HUES64 (cell line): ENCODE results near the gene RIC3. TPM values are rescaled to one million over a fixed set of nuclear protein-coding genes. Genes with fewer than 3 reads are reported as not detected.

Experiments
- H3K27ac ChIP-seq: 2 replicates; pipeline ENCODE4 v1.7.0; 2013; ENCODE audit warnings: low read depth, low read length, inconsistent platforms
- H3K27me3 ChIP-seq: 2 replicates; pipeline ENCODE4 v1.6.1; 2013; ENCODE audit warnings: mild to moderate bottlenecking, low read length; ENCODE audit not compliant: insufficient read depth
- H3K36me3 ChIP-seq: 2 replicates; pipeline ENCODE4 v1.6.1; 2013; ENCODE audit warnings: mild to moderate bottlenecking, low read length; ENCODE audit not compliant: insufficient read depth
- H3K4me1 ChIP-seq: 2 replicates; pipeline ENCODE4 v1.6.1; 2013; ENCODE audit warnings: mild to moderate bottlenecking, low read length, moderate library complexity; ENCODE audit not compliant: insufficient read depth
- H3K4me3 ChIP-seq: 2 replicates; pipeline ENCODE4 v1.5.1; 2013; ENCODE audit warnings: mild to moderate bottlenecking, low read length, moderate library complexity
- H3K9ac ChIP-seq: 2 replicates; pipeline ENCODE4 v1.6.1; 2013; ENCODE audit warnings: mild to moderate bottlenecking, low read depth, low read length
- H3K9me3 ChIP-seq: 2 replicates; pipeline ENCODE4 v1.6.1; 2013; ENCODE audit warnings: low read depth, low read length; ENCODE audit not compliant: insufficient read depth
- WGBS: fragments of 150-250, 120-280 bp; methylation state at CpG from one replicate; pipeline ENCODE4 v1.1.7; 2013; ENCODE audit warnings: missing lambda C conversion rate; 5-methylcytosine and 5-hydroxymethylcytosine counted together
- polyA plus RNA-seq, 2 experiments: library from polyadenylated mRNA; stranded (reverse); fragments of 50-300 nt; gene quantifications; one replicate each; pipeline ENCODE4 v1.2.3, GENCODE V29; 2013

RIC3 gene, protein sequence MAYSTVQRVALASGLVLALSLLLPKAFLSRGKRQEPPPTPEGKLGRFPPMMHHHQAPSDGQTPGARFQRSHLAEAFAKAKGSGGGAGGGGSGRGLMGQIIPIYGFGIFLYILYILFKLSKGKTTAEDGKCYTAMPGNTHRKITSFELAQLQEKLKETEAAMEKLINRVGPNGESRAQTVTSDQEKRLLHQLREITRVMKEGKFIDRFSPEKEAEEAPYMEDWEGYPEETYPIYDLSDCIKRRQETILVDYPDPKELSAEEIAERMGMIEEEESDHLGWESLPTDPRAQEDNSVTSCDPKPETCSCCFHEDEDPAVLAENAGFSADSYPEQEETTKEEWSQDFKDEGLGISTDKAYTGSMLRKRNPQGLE
- 9.1 TPM for polyA plus RNA-seq (2013, experiment 1 of 2)
- 9.0 TPM for polyA plus RNA-seq (2013, experiment 2 of 2)

DNA sequence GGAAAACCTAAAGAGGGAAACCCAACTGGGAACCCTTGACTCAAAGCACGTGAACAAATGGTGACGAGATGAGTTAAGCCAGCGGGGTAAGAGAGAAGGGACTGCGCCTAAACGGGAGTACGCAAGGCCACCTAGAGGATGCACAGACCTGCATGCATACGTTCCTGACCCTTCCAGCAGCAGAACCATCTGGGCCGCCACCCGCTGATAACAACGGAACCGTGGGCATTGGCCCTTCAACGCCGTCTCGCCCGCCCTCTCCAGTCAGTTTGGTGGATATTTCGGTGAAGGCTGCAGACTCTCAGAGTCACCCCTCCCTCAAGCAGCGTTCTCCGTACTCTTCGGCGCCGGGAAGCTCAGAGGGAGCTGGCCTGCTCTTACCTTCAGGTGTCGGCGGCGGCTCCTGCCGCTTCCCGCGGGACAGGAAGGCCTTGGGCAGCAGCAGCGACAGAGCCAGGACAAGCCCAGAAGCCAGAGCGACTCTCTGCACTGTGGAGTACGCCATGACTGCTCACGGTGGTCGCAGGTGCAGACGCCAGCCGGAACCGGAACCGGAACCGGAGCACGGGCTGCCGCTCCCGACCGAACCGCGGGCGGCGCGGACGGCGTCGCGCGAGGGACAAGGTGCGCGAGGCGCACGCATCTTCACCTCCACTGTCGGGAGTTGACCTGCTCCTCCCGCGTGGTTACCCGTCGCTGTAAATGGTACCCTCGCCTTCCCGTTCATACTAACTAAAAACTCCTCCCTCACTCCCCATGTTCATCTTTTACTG lies at the start of gene RIC3:
TSS of gene RIC3 (minus strand) at position 541 of the 773 bp plus-strand sequence. CDS start at position 505, 36 bp downstream.
- WGBS = under 1% methylated on average over 62 of the region's 62 CpGs
- no peaks in the 10 kb centered on the region for H3K36me3 ChIP-seq
- H3K27ac ChIP-seq = peak within 1 kb of the TSS; percentile 76; the same call in 1 of the 2 replicates
- H3K9ac ChIP-seq = peak within 1 kb of the TSS; percentile 83
- H3K27me3 ChIP-seq = peaks cover 27% of the 10 kb centered on the region
- H3K4me1 ChIP-seq = peaks cover 7% of the 10 kb centered on the region
- no peaks in the 10 kb centered on the region for H3K9me3 ChIP-seq
- peak within 1 kb of the TSS; percentile 93 for H3K4me3 ChIP-seq

DNA sequence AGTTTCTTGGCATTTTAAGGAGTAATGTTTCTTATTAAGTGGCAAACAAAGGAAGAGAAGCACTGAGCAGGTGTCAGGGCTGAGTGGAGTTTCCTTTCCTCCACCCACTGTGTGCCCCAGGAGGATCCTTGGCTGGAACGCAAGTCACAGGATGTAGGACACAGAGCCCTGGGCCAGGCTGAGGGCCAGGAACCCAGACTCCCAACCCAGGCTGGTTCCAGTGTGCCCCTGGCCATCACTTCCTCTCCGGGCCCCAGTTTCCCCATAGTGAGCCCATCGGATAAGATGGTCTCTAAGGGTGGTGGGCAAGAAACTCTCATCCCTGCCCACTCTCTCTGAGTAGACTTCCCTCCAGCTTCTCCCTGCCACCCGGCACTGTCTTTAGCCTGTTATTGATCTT lies 49.6 kb upstream of the RIC3 start:
- no peaks in the 10 kb centered on the region for H3K36me3 ChIP-seq
- no peaks in the 10 kb centered on the region for H3K9me3 ChIP-seq
- no peak overlapping the region for H3K9ac ChIP-seq
- 97% methylated on average over 4 of the region's 4 CpGs for WGBS
- H3K27me3 ChIP-seq = no peaks in the 10 kb centered on the region
- H3K4me3 ChIP-seq = no peak overlapping the region
- H3K4me1 ChIP-seq = no peaks in the 10 kb centered on the region
- H3K27ac ChIP-seq = no peak overlapping the region

DNA sequence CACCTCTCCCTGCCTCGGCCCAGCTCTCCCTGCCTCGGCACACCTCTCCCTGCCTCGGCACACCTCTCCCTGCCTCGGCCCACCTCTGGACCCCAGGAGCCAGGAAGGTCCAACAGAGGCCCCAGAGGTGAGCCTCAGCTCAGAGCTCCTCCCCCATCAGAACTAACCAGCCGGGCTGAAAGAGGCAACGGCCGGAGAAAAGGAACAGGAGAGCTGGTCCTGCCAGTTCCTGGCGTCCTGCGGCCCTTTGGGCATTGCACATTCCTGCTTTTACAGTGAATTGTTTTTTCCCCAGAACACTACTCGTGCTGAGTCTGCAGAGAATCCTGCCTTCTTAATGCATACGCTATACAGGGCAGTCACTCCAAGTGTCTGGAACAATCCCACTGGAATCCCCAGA lies 49.1 kb upstream of the RIC3 start:
- Histone ChIP-seq H3K4me1 (no peaks in the 10 kb centered on the region), H3K9me3 (no peaks in the 10 kb centered on the region), H3K4me3 (no peak overlapping the region), H3K36me3 (no peaks in the 10 kb centered on the region), H3K27ac (no peak overlapping the region), H3K27me3 (no peaks in the 10 kb centered on the region), H3K9ac (no peak overlapping the region)
- WGBS = 88% methylated on average over 11 of the region's 11 CpGs

DNA sequence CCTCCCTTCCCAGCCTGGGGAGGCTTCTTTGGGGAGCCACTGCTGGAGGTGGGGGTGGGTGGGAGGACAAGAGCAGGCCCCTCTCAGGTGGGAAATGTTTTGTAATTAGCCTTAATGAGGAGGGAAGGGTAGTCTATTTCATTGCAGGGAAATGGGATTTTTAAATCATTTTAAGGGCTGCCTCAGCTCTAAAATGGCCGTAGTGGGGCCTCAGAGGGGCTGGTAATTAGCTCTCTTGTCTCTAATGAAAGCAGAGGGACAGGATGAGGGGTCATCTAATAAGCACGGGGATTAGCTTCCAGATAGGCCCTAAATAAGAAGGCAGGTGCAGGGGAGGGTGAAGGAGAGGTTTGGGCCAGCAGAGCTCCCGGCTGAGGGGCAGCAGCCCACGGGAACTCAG lies 48.3 kb upstream of the RIC3 start:
- H3K9me3 ChIP-seq = no peaks in the 10 kb centered on the region
- no peaks in the 10 kb centered on the region for H3K4me1 ChIP-seq
- H3K27me3 ChIP-seq = no peaks in the 10 kb centered on the region
- H3K4me3 ChIP-seq = no peak overlapping the region
- H3K9ac ChIP-seq = no peak overlapping the region
- H3K36me3 ChIP-seq = no peaks in the 10 kb centered on the region
- 90% methylated on average over 4 of the region's 4 CpGs for WGBS
- no peak overlapping the region for H3K27ac ChIP-seq

DNA sequence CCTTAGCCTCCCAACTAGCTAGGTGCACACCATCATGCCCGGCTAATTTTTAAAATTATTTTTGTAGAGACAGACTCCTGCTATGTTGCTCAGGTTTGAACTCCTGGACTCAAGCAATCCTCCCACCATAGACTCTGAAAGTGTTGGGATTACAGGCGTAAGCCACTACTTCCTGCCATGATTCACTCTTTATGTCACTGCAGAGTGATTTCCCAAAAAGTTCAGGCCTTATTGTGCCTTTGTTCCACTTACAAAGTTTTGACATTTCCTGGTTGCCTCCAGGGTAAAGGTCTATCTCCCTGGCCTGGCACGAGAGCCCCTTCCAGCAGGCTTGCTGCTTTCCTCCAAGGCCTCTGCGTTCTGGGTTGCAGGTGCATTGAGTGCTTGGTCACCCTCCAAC lies 44.6 kb upstream of the RIC3 start:
- no peaks in the 10 kb centered on the region for H3K9me3 ChIP-seq
- H3K27ac ChIP-seq = no peak overlapping the region
- H3K27me3 ChIP-seq = no peaks in the 10 kb centered on the region
- no peaks in the 10 kb centered on the region for H3K4me1 ChIP-seq
- H3K36me3 ChIP-seq = no peaks in the 10 kb centered on the region
- H3K9ac ChIP-seq = no peak overlapping the region
- H3K4me3 ChIP-seq = no peak overlapping the region
- WGBS = 92% methylated on average over 4 of the region's 4 CpGs

DNA sequence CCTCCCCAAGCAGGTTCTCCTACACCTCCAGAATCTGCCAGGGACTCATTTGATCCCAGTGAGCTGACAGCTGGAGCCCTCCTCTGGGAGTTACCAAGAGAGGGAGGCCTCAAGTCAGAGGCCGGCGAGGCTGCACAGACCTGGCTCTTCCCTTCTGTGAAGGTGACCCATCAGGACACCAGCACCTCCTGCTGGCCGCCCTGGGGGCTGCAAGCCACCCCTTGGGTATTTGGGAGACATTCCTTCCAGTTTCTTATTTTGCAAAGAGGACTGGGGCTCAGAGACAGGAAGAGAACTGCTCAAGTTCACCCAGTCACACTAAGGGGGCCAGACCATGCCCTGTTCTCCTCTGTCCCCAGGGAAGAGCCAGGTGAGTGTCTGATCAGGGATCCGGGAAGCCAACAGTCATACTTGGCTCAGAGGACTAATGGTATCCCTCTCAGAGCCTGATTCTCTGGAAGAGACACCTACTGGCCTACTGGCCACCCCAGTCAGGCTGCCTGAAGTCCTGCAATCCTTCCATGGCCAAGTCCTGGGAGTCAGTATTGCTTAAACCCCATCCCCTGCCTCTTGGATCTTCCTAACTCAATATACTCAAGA lies 40.5 kb upstream of the RIC3 start:
- H3K9ac ChIP-seq = no peak overlapping the region
- no peaks in the 10 kb centered on the region for H3K36me3 ChIP-seq
- no peak overlapping the region for H3K27ac ChIP-seq
- H3K9me3 ChIP-seq = no peaks in the 10 kb centered on the region
- WGBS = 74% methylated on average over 4 of the region's 4 CpGs
- H3K4me3 ChIP-seq = no peak overlapping the region
- H3K4me1 ChIP-seq = peaks cover 17% of the 10 kb centered on the region
- no peaks in the 10 kb centered on the region for H3K27me3 ChIP-seq

DNA sequence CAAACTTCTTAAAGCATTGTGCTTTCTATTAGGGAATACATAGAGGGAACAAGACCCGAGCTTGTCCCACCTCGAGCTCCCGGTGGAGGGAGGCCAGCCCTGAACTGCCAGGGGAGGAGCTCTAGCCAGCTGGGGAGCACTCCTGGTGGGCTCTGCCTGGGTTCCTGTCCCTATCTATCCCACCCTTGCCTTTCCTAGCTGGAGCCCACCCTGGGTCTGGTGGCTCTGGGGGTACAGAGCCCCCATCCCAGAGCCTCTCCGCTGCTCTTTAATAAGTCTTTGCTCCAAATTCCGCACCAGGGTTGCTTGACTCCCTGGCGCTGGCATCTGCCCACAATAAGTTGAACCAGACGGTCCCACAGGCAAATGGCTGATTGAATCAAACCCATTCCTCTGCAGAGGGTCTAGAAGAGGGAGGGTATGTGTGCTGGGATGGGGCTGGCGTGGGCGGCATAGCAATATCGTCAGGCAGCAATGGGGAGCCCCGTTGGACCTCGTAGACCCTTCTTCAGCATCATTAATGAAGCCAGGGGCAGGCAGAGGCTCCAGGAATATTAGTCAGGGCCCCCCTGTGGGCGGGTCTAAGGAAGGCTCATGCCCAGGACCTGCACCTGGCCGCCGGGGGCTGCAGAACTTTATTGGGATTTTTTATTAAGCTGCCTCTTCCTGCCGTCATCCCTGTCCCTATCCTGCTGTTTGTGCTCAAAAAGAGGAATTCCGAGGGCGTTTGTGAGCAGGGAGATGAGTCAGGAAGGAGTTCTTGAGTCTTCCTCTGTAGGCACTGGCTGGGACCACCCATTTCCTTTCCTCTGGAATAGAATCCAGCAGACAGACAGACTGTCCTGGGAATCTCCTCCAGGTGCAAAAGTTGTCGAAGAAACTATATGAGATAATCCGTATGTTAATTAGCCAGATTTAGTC lies 38.5 kb upstream of the RIC3 start:
- peaks cover 17% of the 10 kb centered on the region for H3K4me1 ChIP-seq
- no peaks in the 10 kb centered on the region for H3K36me3 ChIP-seq
- H3K9ac ChIP-seq = no peak overlapping the region
- H3K27ac ChIP-seq = no peak overlapping the region
- H3K27me3 ChIP-seq = no peaks in the 10 kb centered on the region
- 59% methylated on average over 20 of the region's 20 CpGs for WGBS
- H3K4me3 ChIP-seq = no peak overlapping the region
- H3K9me3 ChIP-seq = no peaks in the 10 kb centered on the region

DNA sequence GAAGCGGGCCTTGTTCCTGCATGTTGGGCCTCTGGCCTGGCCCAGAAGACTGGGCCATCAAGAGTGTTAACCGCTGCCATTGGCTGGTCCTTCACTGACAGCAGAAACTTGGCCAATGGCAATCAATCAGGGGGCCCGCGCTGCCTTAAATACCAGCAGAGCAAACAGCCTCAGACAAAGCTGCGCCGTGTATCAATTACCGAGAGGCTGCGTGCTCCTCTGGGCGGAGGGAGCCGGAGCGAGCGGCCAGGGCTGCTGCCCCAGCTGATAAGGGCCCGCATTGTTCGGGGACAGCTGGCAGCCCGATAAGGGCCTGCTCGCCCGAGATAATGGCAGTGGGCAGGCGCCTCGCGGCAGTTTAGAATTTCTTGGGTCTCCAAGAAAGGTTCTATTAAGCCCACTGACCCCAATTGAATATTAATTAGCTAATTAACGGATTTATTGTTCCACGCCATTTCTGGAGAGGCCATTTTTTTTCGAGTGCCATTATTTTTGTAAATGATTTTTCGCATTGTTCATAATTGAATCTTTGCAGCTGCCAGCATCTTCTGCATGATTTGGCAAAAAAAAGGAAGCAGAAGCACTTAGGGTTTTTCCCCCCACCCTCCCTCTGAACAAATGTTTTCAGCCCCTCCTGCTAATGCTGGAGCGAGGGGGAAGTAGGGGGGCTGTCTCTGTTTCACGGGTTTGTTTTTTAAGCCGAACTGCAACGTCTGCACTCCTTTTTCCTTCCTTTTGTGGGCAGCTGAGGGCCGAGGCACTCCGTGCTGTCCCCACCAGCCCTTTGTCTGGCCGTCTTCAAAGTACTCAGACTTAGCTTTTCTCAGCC lies 37.6 kb upstream of the RIC3 start:
- peaks cover 17% of the 10 kb centered on the region for H3K4me1 ChIP-seq

DNA sequence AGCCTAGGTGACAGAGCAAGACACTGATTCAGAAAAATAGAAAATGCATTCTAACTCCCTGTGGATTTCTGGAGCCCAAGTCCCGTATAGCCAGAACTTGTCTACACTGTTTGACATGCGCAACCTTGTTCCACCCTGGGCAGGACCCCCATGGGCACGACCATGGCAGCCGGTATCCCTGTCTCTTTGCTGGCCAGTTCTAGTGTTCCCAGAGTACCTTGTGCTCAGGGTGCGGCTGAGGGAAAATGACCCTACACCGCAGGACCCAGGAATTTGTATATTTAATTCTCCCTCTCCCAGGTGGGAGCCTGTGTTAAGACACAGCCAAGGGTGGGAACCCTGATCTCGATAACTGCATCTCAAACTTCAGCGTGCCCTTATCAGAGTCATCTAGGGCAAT lies 36.7 kb upstream of the RIC3 start:
- no peaks in the 10 kb centered on the region for H3K9me3 ChIP-seq
- H3K9ac ChIP-seq = no peak overlapping the region
- peaks cover 17% of the 10 kb centered on the region for H3K4me1 ChIP-seq
- WGBS = 96% methylated on average over 8 of the region's 8 CpGs
- H3K36me3 ChIP-seq = no peaks in the 10 kb centered on the region
- H3K4me3 ChIP-seq = no peak overlapping the region
- H3K27me3 ChIP-seq = no peaks in the 10 kb centered on the region
- H3K27ac ChIP-seq = no peak overlapping the region

More for the DNA sequence above, 37.6 kb upstream of the RIC3 start:
- Histone ChIP-seq H3K36me3 (no peaks in the 10 kb centered on the region), H3K9me3 (no peaks in the 10 kb centered on the region), H3K9ac (no peak overlapping the region), H3K4me3 (no peak overlapping the region), H3K27me3 (no peaks in the 10 kb centered on the region), H3K27ac (no peak overlapping the region)
- WGBS = 84% methylated on average over 31 of the region's 31 CpGs

DNA sequence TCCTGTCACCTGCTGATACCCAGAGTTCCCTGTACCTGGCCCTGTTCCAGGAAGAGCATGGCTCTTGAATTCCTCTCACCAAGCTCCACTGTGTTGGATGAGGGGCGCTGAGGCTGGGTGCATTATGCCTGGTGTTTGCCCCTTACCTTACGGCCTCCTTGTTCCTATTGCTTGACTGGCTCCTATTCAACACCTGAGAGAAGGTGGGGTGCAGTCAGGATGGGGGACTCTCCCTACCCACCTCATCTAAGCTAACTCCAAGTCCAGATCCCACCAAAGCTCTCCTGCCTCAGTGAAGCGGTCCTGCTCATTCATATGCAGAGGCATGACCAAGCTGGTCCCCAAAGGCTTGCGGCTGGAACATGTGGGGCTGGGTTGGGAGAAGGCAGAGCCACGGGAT lies 35.8 kb upstream of the RIC3 start:
- no peaks in the 10 kb centered on the region for H3K36me3 ChIP-seq
- no peaks in the 10 kb centered on the region for H3K27me3 ChIP-seq
- H3K4me3 ChIP-seq = no peak overlapping the region
- 89% methylated on average over 3 of the region's 5 CpGs for WGBS
- no peak overlapping the region for H3K27ac ChIP-seq
- H3K9me3 ChIP-seq = no peaks in the 10 kb centered on the region
- no peak overlapping the region for H3K9ac ChIP-seq
- peaks cover 17% of the 10 kb centered on the region for H3K4me1 ChIP-seq
